ENCODE data around the gene TTC32.
"Not testable (repeated sequence)": the region's sequence is repeated elsewhere in the genome, so short reads cannot be mapped to it uniquely, and the experiment has no call there.

The TTC32 gene

DNA sequence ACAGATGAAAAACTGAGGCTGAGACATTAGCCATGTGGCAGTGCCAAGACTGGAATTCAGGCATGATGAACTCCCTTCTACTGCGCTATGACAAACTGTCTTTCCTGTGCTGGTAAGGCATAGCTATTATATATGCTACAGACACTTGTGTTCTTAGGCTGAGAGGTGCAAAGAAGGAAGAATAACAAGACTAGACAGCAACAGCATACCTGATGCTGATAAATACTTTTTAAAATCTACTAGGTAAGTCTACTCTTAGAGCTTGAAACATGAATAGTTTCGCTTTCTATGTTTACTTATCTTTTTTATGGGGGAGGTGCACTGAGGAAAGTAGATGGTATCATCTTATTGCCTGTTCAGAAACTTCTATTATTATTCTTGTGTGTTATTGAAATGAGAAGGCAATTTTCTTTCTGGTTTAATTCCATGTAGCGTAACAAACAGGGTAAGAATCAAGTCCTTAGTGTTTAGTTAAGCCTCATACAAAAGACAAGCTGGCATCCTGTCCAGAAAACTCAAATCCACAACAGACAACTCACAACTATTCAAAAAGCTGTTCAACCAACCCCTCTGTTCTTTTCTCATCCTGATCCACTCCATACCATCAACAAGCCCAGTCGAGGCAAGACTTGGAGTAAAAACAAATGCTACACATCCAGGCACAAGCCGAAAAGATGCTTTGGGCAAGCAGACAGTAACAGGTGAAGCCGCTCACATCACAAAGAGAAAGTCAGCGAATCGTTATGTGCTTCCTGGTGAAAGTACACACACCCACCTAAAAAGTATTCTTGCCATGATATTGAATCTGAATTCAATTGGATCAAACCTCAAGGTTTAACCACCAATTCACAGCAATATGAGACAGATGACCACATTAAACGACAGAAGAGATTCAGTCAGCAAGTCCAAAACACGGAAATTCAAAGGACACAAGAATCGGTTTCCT, 1.5 kb downstream of the TTC32 start:
- DNase-seq (ENCODE audit: low read depth in 2 of 3, low spot score in 1 of 3): no peak

DNA sequence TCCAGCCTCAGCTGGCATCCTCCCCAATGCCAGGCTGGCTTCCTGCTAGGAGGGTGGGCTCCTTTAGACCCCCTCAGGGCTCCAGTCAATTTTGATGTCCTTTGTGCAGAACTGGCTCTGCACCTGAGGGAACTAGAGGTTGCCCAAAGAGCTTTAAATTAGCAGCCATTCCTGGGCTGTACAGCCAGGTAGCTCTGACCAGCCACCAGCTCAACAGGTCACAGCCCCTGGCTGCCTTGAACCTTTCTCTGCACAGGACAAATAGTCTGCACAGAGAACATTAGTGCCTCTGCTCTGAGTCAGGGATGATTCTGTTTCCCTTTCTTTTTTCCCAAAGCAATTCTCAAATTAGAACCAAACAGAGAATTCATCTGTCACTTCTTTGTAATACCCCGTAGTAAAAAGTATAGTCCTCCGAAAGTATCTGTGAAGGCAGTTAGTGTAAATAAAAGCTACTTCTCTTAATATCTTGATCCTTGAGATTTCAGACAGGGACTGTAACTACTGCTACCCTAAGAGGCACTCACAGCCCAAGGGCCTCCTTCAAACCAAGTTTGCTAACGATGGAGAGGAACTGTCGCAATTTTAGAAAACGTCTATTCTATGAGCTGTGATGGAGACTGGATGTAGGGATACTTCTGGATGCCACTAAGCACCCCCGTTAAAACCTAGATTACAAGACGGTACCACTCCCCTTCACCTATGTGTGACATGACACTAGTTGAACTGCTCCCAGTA, 3.0 kb downstream of the TTC32 start:
- DNase-seq (ENCODE audit: low read depth in 2 of 3, low spot score in 1 of 3): no peak

DNA sequence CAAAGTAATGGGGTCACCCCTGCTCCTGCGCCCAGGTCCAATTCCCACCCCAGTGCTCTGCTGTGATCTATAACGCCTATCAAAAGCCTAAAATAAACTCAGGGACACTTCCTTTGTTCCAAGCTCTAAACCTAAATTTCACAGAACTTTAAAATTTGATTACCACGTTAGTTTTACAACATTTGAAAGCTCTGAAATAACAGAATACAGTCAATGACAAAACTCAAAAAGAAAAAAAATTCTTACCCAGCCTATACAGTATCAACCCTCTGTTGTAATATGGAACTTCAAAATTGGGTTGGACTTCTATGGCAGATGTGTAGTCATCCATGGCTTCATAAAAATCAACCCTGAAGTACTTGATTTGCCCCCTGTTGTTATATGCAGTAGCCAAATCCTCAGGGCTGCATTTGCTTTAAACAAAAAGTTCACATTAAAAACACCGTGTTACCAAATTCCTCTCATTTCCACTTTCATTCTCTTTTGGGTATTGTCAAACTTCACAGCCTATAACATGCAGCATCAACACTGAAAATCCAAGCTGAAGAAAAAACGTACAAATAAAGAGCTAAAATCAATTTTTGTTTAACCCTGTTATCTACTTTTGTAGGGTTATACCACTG, 4.0 kb downstream of the TTC32 start:
- no peak for DNase-seq (ENCODE audit: low read depth in 2 of 3, low spot score in 1 of 3)

DNA sequence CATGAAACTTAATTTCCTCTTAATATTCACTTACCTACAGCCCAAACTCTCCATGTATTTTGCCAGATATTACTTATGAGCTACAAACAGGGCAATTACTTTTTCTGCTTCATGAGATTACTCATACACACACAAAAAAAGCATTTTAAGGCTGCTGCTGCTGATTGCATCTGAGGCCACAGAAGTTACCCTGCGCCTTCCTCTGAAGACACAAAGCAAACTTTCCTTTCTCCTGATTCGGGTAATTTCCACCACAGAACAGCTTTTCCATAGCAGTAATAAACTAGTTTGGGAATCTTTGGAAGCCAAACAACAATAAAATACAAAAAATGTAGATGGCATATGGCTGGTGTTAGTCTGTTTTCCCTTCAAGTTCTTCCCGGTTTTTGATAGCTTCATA, 6.2 kb downstream of the TTC32 start:
- DNase-seq (ENCODE audit: low read depth in 2 of 3, low spot score in 1 of 3): no peak

DNA sequence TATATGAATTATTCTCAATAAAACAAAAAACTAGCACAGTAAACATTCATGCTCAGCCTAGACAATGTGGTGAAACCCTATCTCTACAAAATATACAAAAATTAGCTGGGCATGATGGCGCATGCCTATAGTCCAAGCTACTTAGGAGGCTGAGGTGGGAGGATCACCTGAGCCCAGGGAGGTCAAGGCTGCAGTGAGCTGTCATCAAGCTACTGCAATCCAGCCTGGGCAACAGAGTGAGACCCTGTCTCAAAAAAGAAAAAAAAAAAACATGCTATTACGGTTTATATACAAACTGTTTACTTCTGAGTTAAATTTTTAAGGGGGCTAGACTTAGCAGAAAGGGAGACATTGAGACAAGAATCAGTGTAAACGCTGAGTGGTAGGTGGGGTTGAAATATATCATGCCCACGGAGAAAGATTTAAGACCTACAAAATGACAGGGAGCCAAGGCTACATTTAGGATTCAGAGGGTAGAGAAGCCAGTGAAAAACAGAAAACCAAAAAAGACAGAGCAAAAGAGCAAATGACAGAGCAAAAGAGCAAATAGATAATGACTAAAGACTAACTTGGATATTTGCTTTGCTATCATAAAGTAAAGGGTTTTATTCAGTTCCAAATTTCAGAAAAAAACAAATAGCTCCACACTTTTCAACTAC, 7.5 kb downstream of the TTC32 start:
- no peak for DNase-seq (ENCODE audit: low read depth in 2 of 3, low spot score in 1 of 3)

DNA sequence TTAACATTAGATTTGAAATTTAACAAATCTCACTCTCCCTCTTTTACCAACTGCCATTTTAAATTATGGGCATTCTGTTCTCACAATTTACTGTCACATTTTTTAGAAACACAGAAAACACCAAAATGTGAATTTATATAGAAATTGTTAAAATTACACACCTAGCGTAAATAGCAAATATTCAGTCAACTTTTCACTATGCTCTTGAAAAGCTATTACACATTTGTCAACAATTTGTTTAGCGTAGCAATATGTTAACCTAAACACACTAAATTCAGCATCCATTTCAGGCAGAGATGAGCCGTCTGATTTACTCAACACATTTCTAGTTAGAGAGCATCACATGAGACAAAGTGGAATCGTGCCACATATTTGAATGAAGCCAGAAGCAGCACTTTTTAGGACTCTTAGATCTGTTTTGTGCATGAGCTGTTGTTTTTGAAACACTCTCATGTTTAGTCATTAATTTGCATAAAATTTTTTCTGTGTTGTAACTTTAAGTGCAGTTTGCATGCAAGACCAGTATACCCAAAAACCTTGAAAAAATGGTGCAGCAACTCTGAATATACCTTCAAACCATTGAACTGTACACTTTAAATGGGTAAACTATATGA, 8.2 kb downstream of the TTC32 start:
- no peak for DNase-seq (ENCODE audit: low read depth in 2 of 3, low spot score in 1 of 3)

DNA sequence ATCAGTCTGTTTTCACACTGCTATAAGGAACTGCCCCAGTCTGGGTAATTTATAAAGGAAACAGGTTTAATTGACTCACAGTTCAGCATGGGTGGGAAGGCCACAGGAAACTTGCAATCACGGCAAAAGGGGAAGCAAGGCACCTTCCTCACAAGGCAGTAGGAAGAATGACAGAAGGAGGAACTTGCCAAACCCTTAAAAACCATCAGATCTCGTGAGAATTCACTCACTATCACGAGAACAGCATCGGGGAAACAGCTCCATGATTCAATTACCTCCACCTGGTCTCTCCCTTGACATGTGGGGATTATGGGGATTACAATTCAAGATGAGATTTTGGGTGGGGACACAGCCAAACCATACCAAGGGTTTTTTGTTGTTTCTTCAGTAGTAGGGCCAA, 9.8 kb downstream of the TTC32 start:
- not testable (repeated sequence) for DNase-seq (ENCODE audit: low read depth in 2 of 3, low spot score in 1 of 3)

DNA sequence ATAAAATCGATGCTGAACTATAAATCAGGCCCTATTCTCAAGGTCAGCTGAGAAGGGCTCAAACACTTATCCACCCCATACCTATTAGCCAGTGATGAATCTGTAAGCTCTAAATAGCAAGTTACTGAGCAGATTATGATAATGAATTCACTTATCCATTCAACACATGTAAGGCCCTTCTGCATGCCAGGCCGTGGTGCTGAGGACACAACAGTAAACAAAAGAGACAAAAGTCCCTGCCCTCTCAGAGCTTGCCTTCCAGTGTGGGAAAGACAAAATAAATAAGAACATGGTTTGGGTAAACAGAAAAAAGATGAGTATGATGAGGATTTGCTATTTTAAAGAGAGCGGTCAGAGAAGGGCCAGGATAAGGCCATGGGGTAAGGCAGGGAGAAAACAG, 11.7 kb downstream of the TTC32 start:
- no peak for DNase-seq (ENCODE audit: low read depth in 2 of 3, low spot score in 1 of 3)

DNA sequence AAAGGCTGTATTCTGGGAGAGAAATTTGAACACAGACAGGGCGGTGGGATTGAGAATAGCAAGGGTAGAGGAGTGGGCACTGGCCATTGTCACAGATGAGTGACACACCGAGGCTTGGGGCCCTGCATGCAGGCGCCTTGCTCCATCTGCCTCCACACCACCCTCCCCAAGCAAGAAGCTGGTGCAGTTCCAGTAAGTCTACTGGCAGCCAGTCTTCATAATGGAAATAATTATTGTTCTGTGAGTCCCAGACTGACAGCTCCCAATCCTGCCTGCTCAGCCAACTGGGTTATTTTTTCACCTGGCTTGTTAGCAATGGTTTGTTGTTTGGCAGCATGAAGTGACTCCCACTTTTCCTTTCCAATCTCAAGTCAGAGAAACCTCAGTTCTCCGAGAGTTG, 13.0 kb downstream of the TTC32 start:
- DNase-seq (ENCODE audit: low read depth in 2 of 3, low spot score in 1 of 3): no peak

DNA sequence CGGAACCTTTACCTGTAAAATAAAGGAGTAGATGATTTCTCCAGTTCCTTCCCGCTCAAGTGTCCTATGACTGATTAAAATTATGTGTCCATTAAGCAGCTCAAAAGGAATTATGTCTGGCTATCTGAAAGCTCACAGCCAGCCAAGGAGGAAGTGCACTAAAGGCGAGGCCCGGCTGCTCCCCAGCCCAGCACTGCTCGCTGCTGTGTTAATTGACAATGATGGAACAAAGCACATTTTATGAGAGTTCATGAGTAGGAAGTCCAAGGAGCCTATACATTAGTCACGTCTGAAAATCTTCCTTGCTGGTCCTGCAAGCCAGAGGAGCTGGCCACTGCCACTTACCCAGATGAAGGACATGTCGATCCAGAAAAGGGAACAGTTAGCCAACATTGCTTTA, 14.3 kb downstream of the TTC32 start:
- no peak for DNase-seq (ENCODE audit: low read depth in 2 of 3, low spot score in 1 of 3)

DNA sequence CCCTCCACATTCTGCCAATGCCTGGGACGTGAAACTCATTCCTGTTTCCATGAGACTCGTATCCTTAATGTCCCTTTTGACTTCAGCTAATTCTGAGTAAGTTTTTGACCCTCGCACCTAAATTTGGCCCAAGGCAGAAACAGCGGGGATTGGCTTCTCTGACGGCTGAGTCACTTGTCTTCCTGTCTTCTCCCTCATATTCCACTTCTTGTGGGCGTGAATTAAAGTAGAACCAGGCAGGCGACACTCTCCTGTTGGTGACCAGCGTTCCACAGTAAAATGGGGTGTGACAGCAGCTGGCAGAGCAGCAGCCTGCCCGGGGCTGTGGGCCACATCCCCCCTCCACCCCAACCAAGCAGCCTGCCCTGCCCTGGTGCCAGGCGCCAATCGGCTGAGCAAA, 15.5 kb downstream of the TTC32 start:
- no peak for DNase-seq (ENCODE audit: low read depth in 2 of 3, low spot score in 1 of 3)

DNA sequence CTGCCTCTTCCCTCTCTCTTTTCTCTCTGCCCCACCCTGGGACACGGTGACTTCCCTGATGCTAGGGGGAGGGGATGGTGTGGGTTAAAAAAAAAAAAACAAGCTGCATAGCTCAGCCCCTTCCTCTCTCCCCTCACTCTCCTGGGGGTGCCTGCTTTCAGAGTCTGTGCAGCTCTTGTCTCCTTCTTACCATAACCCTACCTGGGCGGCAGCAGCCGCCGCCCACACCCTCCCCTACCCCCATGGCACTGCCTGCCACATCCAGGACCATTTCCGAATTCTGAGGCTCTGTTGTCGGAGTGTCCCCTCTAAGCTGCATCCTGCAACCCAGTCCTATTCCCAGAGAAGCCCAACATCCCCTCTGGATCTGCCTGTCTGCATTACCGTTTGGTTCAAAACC, 16.0 kb downstream of the TTC32 start:
- no peak for DNase-seq (ENCODE audit: low read depth in 2 of 3, low spot score in 1 of 3)

DNA sequence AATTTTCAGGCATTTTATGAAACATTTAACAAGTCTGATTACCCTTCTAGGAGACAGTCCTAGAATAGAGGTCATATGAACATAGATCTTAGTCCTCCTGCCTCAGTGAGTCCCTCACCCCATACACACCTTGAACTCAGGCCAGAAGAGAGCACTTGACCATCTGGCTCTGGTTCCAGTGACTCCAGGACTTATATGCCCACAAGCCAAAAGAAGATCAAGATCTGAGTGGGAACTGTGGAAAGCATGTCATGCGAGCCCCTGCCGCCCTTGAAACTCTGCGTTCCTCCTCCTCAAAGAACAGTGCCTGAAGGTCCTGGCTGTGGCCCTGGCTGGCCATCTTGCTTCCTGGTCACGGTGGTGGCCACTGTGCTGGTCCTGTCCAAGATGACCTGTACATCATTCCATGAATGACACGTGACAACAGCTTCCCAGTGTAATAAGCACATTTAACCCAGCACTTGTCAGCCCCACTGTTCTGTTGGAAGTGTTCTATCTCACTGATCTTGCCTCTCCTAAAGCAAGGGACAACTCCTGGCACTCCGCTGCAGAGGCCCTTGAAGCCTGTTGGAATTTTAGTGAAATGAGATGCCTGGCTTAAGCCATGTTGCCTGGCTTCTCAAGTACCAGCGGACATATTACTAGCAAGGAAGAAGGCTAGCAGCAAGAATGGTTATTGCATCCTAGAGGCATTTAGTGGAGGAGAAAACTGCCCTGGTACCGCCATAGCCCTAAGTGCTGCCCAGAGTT, 17.6 kb downstream of the TTC32 start:
- no peak for DNase-seq (ENCODE audit: low read depth in 2 of 3, low spot score in 1 of 3)

DNA sequence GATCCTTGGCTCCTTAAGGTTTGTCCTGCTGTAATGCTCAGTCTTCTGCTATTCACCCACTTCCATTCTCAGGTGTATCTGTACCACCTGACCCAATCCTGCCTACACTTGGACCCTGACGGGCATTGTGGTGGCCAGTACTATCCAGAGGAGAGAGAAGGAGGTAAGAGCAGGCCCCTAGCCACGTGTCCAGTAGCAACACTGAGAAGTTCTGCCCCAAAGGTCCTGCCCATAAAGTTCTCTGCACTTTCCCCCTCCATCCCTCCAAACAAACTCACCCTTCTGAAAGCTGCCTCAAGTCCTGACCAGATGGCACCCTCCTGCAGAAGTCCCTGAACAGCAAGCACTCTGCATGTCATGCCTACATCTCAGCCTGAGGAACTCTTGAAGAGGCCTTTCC, 18.3 kb downstream of the TTC32 start:
- DNase-seq (ENCODE audit: low read depth in 2 of 3, low spot score in 1 of 3): no peak

DNA sequence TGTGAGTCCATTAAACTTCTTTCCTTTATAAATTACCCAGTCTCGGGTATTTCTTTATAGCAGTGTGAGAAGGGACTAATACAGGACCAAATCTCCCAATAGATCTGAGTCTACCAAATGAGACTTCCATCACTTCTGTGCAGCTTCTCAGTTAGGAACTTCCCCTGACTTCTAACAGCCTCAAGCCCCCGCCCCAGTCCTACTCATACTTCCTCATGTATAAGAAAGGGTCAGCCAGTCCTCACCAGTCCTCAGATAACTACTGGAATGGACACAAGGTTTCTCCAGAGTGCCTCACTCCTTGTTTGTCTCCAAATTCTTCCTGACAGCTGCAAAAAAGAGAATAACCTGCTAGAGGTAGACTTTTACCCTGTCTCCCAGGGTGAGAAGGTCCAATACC, 19.5 kb downstream of the TTC32 start:
- no peak for DNase-seq (ENCODE audit: low read depth in 2 of 3, low spot score in 1 of 3)

DNA sequence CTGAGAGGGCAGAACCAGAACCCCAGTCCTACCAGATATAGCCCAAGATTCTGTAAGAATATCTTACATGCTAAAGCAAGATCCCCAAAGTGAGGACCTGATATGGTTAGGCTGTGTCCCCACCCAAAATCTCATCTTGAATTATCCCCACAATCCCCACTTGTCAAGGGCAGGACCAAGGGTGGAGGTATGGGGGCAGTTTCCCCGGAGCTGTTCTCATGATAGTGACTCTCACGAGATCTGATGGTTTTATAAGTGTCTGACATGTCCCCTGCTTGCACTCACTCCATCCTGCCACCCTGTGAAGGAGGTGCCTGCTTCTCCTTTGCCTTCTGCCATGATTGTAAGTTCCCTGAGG, 19.9 kb downstream of the TTC32 start:
- no peak for DNase-seq (ENCODE audit: low read depth in 2 of 3, low spot score in 1 of 3)

DNA sequence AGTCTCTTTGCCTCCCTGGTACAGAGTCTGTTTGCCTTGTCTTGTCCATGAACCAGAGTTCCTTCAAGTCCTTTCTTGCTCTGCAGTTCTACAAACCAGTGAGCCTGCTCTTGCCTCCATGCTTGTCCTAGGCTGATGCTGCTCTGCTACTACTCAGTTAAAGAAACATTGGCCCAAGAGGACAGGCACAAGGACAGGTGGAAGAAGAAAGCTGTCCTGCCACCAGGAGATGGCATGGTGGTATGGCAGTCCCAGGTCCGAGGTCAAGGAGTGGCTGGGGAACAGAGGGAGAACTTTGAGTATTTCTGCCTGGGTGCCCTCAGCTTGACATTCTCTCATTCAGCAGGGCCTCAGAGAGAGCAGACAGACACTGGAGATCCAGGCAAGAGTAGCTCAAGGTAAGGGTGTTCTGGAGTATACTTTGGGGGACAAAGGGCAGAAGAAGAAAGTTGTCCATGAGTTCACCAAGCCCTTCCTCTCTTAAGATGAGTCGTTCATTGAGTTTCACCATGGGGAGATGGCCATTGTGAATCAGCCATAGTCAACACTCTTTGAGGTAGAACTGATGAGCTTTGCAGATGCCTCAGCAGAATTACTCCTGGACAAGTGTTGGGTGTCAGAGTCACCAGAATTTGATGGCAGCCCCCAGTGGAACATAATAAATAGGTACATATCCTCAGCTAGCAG, 20.4 kb downstream of the TTC32 start:
- DNase-seq (ENCODE audit: low read depth in 2 of 3, low spot score in 1 of 3): no peak

DNA sequence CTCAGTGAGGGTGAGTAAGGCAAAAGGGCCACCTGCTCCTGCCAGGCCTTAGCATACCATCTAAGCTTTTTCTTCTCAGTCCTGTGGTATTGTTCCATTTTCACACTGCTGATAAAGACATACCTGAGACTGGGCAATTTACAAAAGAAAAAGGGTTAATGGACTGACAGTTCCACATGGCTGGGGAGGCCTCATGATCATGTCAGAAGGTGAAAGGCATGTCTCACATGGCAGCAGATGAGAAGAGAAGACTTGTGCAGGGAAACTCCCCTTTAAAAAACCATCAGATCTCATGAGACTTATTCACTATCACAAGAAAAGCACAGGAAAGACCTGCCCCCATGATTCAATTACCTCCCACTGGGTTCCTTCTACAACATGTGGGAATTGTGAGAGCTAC, 21.6 kb downstream of the TTC32 start:
- not testable (repeated sequence) for DNase-seq (ENCODE audit: low read depth in 2 of 3, low spot score in 1 of 3)

DNA sequence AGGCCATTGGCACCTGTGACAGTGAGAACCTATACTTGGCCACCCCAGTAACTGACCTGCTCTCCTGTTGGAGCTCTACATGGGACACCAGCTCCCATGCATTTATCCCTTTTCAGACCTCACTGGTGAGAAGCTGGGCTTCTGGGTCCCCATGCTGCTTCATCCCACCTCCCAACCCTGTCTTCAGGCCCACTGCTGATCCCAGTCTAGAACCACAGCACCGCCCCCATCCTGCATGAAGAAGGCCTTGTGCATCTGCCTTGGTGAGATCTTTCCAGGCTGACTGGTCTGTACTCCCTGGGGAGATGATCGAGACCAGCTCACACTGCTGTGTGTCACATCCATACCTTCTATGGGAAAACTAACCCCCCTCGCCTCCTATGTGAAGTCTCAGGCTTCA, 22.7 kb downstream of the TTC32 start:
- DNase-seq (ENCODE audit: low read depth in 2 of 3, low spot score in 1 of 3): no peak

All from stimulated activated CD4-positive, alpha-beta T cell treated with anti-CD3 and anti-CD28 coated beads, Interleukin-12 subunit alpha, Interleukin-12 subunit beta, amount 100 ng/mL, for 48 hours (primary cell).